ENCODE data around the gene SIGLEC8. TPM values are rescaled to one million over a fixed set of nuclear protein-coding genes. Genes with fewer than 3 reads are reported as not detected.
"Not testable (repeated sequence)": the region's sequence is repeated elsewhere in the genome, so short reads cannot be mapped to it uniquely, and the experiment has no call there.

SIGLEC8 gene
- total RNA-seq, 2 experiments from 2014 or later, result not detected

DNA sequence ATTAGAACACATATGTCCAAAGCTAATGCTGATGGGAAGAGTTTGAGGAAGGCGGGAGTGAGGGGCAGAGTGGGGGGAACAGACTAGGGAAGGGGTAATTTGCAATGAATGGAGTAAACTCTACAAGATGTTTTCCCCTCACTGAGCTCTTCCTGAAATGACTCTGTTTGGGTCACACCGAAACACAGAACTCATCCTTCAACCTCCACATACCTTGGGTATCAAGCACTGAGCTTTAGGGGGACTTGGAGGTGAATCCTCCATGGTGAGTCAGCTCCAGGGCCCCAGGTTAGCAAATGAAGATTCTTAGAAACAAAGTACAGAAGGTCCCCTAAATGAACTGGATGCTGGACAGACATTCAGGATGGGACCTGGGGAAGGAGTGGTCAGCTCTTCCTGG lies 39.5 kb downstream of the SIGLEC8 start:
- H3K27ac Mint-ChIP-seq, result no peak overlapping the region
- POLR2A ChIA-PET, result interaction anchor here (1.3 to 1.6 kb wide), 2 partner anchors 21 to 25 kb away, joined by 3 to 4 read pairs; no protein-coding TSS in a partner anchor
- H3K4me3 Mint-ChIP-seq, result no peak overlapping the region
- intact Hi-C loops (cut with micrococcal nuclease), result no loop called here
- DNase-seq, result no peak
- H3K9me3 Mint-ChIP-seq, result no peaks in the 10 kb centered on the region
- CTCF ChIA-PET, result interaction anchor here (0.8 to 8.3 kb wide), 6 partner anchors 23 to 243 kb away, joined by 3 to 74 read pairs (median 6); no protein-coding TSS in a partner anchor
- peaks cover 17% of the 10 kb centered on the region for H3K27me3 Mint-ChIP-seq
- peaks cover 21% of the 10 kb centered on the region for H3K4me1 Mint-ChIP-seq (ENCODE audit: low read depth)
- no peaks in the 10 kb centered on the region for H3K36me3 Mint-ChIP-seq

DNA sequence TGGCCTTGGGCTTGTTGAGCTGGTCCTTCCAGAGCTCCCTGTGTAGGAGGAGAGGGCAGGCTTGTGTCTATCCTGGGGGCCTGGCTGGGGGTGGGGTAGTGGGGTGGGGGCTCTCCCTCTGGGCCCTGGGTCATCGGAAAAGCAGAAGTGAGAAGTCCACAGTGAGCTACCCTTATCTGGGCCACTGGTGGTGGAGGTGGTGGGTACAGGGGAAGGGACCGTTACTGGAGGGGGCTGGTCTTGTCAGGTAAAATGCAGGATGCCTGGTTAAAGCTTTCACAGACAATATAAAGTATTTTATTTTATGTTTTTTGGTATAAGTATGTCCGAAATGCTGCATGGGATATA lies 40.5 kb downstream of the SIGLEC8 start:
- Mint-ChIP-seq H3K27ac (peak overlapping the region; percentile 38), H3K4me1 (ENCODE audit: low read depth) (peaks cover 21% of the 10 kb centered on the region)

DNA sequence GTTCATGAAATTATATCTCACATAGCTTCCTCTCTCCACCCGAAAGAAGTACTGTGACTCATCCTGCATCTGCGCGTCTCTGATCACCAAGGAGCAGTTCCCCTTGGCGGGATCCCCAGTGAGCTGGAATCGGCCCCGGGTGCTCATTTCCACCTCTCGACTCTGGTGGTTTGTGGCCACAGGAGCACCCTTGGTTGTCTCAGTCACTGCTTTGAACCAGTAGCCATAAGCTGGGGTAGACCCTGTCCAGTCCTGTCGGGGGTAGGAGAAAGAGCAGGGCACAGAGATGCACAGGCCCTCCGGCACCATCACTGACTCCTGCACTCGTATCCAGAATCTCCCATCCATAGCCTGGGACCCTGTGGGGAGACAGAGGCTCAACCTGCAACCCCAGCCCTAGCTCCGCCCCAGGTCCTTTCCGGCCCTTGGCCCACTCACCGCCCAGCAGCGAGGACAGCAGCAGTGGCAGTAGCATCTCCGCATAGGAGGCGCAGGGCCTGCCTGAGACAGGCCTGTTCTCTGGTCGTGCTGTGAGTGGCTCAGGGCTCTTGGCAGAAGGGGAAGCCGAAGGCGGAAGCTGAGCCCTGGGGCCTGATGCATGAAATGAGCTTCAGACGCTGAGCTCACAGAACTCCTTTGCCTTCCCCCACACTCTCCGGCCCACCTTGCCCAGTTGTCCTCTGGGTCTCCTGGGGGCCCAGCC lies 41.0 kb downstream of the SIGLEC8 start, which contains the start of gene SIGLEC10:
TSS of gene SIGLEC10 (minus strand) at position 536 of the 703 bp plus-strand sequence. CDS start at position 475, 61 bp downstream.
- H3K27ac Mint-ChIP-seq, result peak within 1 kb of the TSS; percentile 38
- H3K4me3 Mint-ChIP-seq, result no peak within 1 kb of the TSS
- ChIA-PET POLR2A (interaction anchor here (1.5 to 1.6 kb wide), 2 partner anchors 21 to 23 kb away, joined by 3 to 8 read pairs; no protein-coding TSS in a partner anchor), CTCF (interaction anchor here (0.6 to 8.3 kb wide), 10 partner anchors 17 to 244 kb away, joined by 3 to 74 read pairs (median 5); no protein-coding TSS in a partner anchor)
- H3K36me3 Mint-ChIP-seq, result no peaks in the 10 kb centered on the region
- peaks cover 15% of the 10 kb centered on the region for H3K27me3 Mint-ChIP-seq
- peaks cover 21% of the 10 kb centered on the region for H3K4me1 Mint-ChIP-seq (ENCODE audit: low read depth)
- DNase-seq, result peak; percentile 72
- H3K9me3 Mint-ChIP-seq, result no peaks in the 10 kb centered on the region
- intact Hi-C loops (cut with micrococcal nuclease), result no loop called here

More for the DNA sequence above, 40.5 kb downstream of the SIGLEC8 start:
- POLR2A ChIA-PET, result interaction anchor here (1.3 to 1.6 kb wide), 3 partner anchors 22 to 24 kb away, joined by 3 to 8 read pairs (median 4); no protein-coding TSS in a partner anchor
- peaks cover 15% of the 10 kb centered on the region for H3K27me3 Mint-ChIP-seq
- no peaks in the 10 kb centered on the region for H3K36me3 Mint-ChIP-seq
- H3K9me3 Mint-ChIP-seq, result no peaks in the 10 kb centered on the region
- no peak for DNase-seq
- CTCF ChIA-PET, result interaction anchor here (1.0 to 8.3 kb wide), 8 partner anchors 17 to 243 kb away, joined by 3 to 74 read pairs (median 6); no protein-coding TSS in a partner anchor
- H3K4me3 Mint-ChIP-seq, result no peak overlapping the region
- intact Hi-C loops (cut with micrococcal nuclease), result no loop called here

DNA sequence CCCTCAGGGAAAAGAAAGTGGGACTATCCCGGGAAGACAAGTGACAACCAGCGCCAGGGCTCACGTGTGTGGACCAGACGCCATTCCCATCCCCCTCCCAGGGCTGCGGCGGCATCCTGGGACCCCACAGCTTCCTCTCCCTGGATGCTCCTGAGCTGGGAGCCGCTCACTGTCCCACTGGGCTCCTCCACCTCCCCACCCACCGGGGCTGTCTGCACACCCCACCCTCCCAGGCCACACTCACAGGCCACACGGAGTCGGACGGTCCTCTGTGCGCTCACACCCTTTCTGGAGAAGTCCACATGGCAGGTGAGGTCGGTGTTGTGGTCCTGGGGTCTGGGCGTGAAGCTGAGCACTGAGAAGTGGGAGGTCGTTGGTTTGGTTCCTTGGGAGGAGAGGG lies 41.8 kb downstream of the SIGLEC8 start:
- intact Hi-C loops (cut with micrococcal nuclease); DNase-seq; H3K36me3 Mint-ChIP-seq; H3K4me3 Mint-ChIP-seq; H3K9me3 Mint-ChIP-seq; POLR2A ChIA-PET; H3K27ac Mint-ChIP-seq: not testable (repeated sequence)
- H3K4me1 Mint-ChIP-seq (ENCODE audit: low read depth), result peaks cover 18% of the 10 kb centered on the region
- CTCF ChIA-PET, result interaction anchor here (0.9 to 1.9 kb wide), 3 partner anchors 18 to 241 kb away, joined by 4 to 8 read pairs (median 4); no protein-coding TSS in a partner anchor
- peaks cover 17% of the 10 kb centered on the region for H3K27me3 Mint-ChIP-seq

- DNase-seq, result no peak
- POLR2A ChIA-PET, result no interaction called here
- Mint-ChIP-seq H3K4me3 (no peak overlapping the region), H3K9me3 (no peaks in the 10 kb centered on the region), H3K4me1 (ENCODE audit: low read depth) (peaks cover 18% of the 10 kb centered on the region), H3K27me3 (peaks cover 15% of the 10 kb centered on the region), H3K36me3 (no peaks in the 10 kb centered on the region), H3K27ac (no peak overlapping the region)
- CTCF ChIA-PET, result interaction anchor here (1.5 kb wide), 1 partner anchor 17 kb away, joined by 6 read pairs; no protein-coding TSS in a partner anchor
- intact Hi-C loops (cut with micrococcal nuclease), result no loop called here
These were observed 43.1 kb downstream of the SIGLEC8 start for GRCh38 chr19:51415187-51415586.

DNA sequence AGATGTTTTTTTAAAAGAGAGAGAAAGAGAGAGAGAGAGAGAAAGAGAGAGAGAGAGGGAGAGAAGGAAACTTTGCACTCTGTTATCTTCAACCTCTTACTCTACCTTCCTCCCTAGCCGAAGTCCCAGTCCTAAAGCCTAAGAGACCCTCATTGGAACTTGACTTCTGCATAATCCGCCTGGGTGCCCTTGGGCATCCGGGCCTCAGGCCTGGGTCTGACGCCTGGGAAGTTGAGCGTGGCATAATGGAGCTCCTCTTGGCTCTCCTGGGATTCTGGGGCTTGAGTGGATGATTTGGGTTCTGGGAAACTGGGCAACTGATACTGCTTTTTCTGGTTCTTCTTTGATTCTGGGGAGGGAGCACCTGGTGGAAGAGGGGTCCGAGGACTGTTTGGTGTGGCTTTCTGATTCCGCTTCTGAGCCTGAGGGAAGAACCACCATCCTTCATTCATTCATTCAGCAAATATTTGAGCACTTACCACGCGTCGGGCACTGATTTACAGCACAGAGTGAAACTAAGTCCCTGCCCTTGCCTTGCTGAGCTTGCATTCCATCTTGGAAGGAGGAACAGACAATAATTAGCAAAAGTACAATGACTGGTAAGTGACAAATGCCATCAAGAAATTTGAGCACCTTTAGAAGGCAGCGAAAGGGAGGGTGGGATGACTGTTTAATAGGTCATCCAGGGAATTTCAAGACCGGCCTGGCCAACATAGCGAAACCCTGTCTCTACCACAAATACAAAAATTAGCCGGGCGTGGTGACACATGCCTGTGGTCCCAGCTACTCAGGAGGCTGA lies 47.1 kb downstream of the SIGLEC8 start:
- Mint-ChIP-seq H3K4me1 (ENCODE audit: low read depth) (peaks cover 7% of the 10 kb centered on the region), H3K4me3 (no peak overlapping the region), H3K9me3 (no peaks in the 10 kb centered on the region), H3K27me3 (peaks cover 7% of the 10 kb centered on the region), H3K27ac (no peak overlapping the region), H3K36me3 (no peaks in the 10 kb centered on the region)
- ChIA-PET CTCF (no interaction called here), POLR2A (interaction anchor here (0.6 kb wide), 1 partner anchor 22 kb away, joined by 3 read pairs; no protein-coding TSS in a partner anchor)
- intact Hi-C loops (cut with micrococcal nuclease), result no loop called here
- DNase-seq, result no peak

GRCh38 chr19:51407511-51408131 lies 50.6 kb downstream of the SIGLEC8 start:
- peaks cover 13% of the 10 kb centered on the region for H3K36me3 Mint-ChIP-seq
- intact Hi-C loops (cut with micrococcal nuclease), result loop anchor here (1.0 kb wide), 1 partner anchor 68 kb away; no protein-coding TSS in a partner anchor
- ChIA-PET POLR2A (no interaction called here), CTCF (interaction anchor here (0.7 to 3.7 kb wide), 13 partner anchors 9 to 249 kb away, joined by 3 to 30 read pairs (median 4); partner anchors contain the start of genes NKG7 and VSIG10L)
- peaks cover 7% of the 10 kb centered on the region for H3K4me1 Mint-ChIP-seq (ENCODE audit: low read depth)
- H3K4me3 Mint-ChIP-seq, result no peak overlapping the region
- H3K27me3 Mint-ChIP-seq, result peaks cover 5% of the 10 kb centered on the region
- peak; percentile 56 for DNase-seq
- H3K9me3 Mint-ChIP-seq, result peaks cover 12% of the 10 kb centered on the region
- H3K27ac Mint-ChIP-seq, result no peak overlapping the region

- Mint-ChIP-seq H3K36me3 (peaks cover 26% of the 10 kb centered on the region), H3K27me3 (no peaks in the 10 kb centered on the region), H3K4me1 (ENCODE audit: low read depth) (peaks cover 3% of the 10 kb centered on the region), H3K4me3 (no peak overlapping the region), H3K27ac (no peak overlapping the region), H3K9me3 (peaks cover 25% of the 10 kb centered on the region)
- no peak for DNase-seq
- POLR2A ChIA-PET, result no interaction called here
- intact Hi-C loops (cut with micrococcal nuclease), result no loop called here
- CTCF ChIA-PET, result interaction anchor here (4.1 kb wide), 1 partner anchor 18 kb away, joined by 13 read pairs; no protein-coding TSS in a partner anchor
These were observed 56.1 kb downstream of the SIGLEC8 start for GRCh38 chr19:51402117-51402516.

Other genes with a start within 250 kb of the SIGLEC8 start
- gene CD33, start 233.4 kb downstream of the SIGLEC8 start, total RNA-seq, result under 1 TPM; 0.43 to 0.65 TPM
- gene SIGLECL1, start 207.4 kb downstream of the SIGLEC8 start, total RNA-seq, result not detected
- under 1 TPM; 0.07 to 0.24 TPM for gene IGLON5, start 146.8 kb downstream of the SIGLEC8 start, total RNA-seq
- 1 to 10 TPM; 3.2 to 3.5 TPM for gene VSIG10L, start 116.3 kb downstream of the SIGLEC8 start, total RNA-seq
- 100 to 1,000 TPM; 190 to 193 TPM for gene ETFB, start 92.1 kb downstream of the SIGLEC8 start, total RNA-seq
- 1 to 10 TPM; 2.8 to 4.8 TPM for gene CLDND2, start 89.5 kb downstream of the SIGLEC8 start, total RNA-seq
- 100 to 1,000 TPM; 140 to 149 TPM for gene NKG7, start 85.8 kb downstream of the SIGLEC8 start, total RNA-seq
- under 1 TPM; 0.36 to 0.64 TPM for gene LIM2, start 70.5 kb downstream of the SIGLEC8 start, total RNA-seq
- gene C19orf84, start 67.9 kb downstream of the SIGLEC8 start, total RNA-seq, result not detected
- under 1 TPM; 0.19 to 0.26 TPM for gene SIGLEC10, start 40.8 kb downstream of the SIGLEC8 start, total RNA-seq
- gene CEACAM18, start 20.1 kb upstream of the SIGLEC8 start, total RNA-seq, result not detected
- under 1 TPM; 0.22 to 0.24 TPM for gene SIGLEC12, start 43.3 kb upstream of the SIGLEC8 start, total RNA-seq
- gene SIGLEC6, start 73.2 kb upstream of the SIGLEC8 start, total RNA-seq, result not detected
- gene ZNF175, start 112.8 kb upstream of the SIGLEC8 start, total RNA-seq, result 1 to 10 TPM; 7.1 to 7.9 TPM
- not detected for gene SIGLEC5, start 171.9 kb upstream of the SIGLEC8 start, total RNA-seq
- not detected for gene SIGLEC14, start 188.4 kb upstream of the SIGLEC8 start, total RNA-seq
- gene SPACA6, start 234.9 kb upstream of the SIGLEC8 start, total RNA-seq, result 10 to 100 TPM in 1 of 2 experiments, 1 to 10 TPM in 1; 10.0 to 14.2 TPM